DMS53 (cell line): Measurements from ENCODE around the gene CCNDBP1.
"Not testable (repeated sequence)": the region's sequence is repeated elsewhere in the genome, so short reads cannot be mapped to it uniquely, and the experiment has no call there.

ENCODE experiments used
- DNase-seq: peaks from one replicate; lab custom pipeline; 2025; lab: John Stamatoyannopoulos, UW

Gene CCNDBP1, protein sequence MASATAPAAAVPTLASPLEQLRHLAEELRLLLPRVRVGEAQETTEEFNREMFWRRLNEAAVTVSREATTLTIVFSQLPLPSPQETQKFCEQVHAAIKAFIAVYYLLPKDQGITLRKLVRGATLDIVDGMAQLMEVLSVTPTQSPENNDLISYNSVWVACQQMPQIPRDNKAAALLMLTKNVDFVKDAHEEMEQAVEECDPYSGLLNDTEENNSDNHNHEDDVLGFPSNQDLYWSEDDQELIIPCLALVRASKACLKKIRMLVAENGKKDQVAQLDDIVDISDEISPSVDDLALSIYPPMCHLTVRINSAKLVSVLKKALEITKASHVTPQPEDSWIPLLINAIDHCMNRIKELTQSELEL

GRCh38 chr15:43185157-43186002 is at the start of gene CCNDBP1:
TSS of gene CCNDBP1 (plus strand) at chr15:43185403. CDS start at chr15:43185499, 96 bp downstream.
- DNase-seq = peak; percentile 96

DNA sequence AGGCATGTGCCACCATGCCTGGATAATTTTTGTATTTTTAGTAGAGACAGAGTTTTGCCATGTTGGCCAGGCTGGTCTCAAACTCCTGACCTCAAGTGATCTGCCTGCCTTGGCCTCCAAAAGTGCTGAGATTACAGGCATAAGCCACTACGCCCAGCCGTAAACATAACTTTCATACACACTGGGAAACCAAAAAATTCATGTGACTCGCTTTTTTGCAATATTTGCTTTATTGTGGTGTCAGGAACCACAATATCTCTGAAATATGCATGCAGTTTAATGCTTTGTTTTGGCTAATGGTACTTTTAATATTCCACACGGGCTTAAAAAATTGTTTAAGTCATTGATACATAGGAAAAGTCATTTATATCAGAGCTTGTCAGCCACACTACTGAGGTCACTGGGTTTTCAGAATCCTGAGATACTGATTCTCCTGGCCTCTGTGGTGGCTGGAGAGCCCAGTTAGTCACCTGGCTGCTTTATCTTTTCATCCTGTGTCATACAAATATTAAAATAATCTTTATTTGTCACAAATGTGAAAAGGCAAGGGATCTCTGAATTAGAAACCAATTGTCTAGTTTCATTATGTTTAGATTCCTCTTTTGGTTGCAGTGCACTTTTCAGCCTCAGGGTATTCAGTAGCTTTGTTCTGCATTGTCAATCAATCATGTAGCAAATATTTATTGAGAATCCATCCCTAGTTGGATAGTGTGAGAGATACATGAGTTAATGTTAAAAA is 41.8 kb upstream of the CCNDBP1 start:
- DNase-seq = no peak

DNA sequence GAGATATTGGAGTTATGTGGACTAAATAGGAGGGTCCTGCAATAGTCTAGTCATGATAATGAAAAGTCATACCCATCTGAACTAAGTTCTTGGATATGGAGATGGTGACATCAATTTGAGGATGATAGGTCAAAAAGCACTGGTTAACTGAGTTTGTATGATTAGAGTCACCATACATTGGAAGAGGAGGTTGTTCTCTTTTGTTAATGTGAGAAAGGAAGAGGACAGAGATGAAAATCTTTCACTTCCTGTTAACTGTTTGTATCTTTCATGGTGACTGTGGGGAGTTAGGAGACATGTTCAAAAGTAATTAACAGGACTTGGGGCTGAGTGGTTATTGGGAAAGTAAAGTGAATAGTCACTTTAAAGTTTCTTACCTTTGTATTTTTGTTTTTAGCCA is 40.7 kb upstream of the CCNDBP1 start:
- DNase-seq = no peak

DNA sequence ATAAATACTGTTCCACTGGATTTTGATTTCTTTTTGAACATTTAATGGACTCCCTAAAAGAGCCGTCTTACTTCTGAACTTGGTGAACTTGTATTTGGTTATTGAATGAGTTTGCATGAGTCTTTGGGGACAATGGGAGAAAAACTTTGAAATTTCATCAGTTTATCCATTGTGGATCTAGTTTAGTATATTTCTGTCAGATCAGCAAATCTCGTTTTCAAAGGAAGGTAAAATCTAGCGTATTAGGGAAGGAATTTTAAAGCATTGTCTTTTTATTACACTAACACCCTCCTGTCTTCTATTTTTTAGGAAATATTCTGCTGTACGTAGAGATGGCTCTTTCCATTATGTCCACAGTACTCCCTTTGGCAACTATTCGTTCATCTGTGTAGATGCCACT is 39.0 kb upstream of the CCNDBP1 start:
- DNase-seq = no peak

DNA sequence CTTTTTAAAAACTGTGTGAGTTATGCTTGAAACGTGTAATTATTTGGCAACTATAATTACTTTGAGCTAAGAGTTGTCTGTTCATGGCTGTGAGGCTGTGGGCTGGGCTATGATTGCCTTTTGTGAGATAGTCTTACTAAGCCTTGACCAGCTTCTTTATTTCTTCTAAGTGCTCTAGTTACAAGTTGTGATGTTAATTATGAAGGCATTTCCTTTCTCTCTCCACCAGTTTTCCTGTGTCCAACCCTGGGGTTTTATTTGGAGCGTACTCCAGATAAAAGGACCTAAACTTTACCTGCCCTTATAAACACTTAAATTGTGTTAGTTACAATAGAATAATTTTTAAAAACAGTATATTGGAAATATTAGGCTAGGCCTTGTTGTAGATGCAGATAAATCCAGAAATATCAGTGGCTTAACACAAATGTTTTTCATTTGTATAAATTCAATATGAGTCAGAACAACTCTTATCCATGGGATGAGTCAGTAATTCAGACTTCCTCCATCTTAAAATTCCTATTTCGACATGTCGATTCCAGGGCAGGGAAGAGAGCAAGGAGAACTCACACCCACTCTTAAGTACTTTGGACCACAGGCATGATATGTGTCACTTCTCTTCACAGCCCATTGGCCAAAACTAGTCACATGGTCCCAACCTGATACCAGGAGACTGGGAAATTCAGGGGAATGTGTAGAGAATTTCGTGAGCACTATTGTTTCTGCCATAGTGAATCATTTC is 34.8 kb upstream of the CCNDBP1 start:
- DNase-seq = peak; percentile 15

GRCh38 chr15:43151688-43152087 is 33.5 kb upstream of the CCNDBP1 start:
- DNase-seq = no peak

GRCh38 chr15:43153269-43153668 is 31.9 kb upstream of the CCNDBP1 start:
- no peak for DNase-seq

DNA sequence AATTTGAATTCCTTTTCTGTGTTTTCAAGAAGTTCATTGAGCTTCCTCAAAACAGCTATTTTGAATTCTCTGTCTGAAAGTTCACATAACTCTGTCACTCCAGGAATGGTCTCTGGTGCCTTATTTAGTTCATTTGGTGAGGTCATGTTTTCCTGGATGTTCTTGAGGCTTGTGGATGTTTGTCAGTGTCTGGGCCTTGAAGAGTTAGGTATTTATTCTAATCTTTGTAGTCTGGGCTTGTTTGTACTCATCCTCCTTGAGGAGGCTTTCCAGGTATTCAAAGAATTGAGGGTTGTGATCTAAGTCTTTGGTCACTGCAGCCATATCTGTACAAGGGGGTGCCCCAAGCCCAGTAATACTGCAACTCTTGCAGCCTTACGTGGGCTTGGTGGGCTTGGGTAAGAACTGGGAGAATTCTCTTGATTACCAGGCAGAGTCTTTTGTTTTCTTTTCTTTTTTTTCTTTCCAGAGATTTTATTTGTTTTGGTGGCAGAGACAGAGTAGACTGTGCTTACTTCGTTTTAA is 19.3 kb upstream of the CCNDBP1 start:
- DNase-seq = no peak

DNA sequence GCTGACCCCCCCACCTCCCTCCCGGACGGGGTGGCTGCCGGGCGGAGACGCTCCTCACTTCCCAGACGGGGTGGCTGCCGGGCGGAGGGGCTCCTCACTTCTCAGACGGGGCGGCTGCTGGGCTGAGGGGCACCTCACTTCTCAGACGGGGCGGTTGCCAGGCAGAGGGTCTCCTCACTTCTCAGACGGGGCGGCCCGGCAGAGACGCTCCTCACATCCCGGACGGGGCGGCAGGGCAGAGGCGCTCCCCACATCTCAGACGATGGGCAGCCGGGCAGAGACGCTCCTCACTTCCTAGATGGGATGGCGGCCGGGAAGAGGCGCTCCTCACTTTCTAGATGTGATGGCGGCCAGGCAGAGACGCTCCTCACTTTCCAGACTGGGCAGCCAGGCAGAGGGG is 17.9 kb upstream of the CCNDBP1 start:
- not testable (repeated sequence) for DNase-seq

GRCh38 chr15:43168192-43169107 is 16.8 kb upstream of the CCNDBP1 start:
- DNase-seq = no peak

GRCh38 chr15:43169888-43170287 is 15.3 kb upstream of the CCNDBP1 start:
- DNase-seq = no peak

- DNase-seq = not testable (repeated sequence)
These were observed 9.4 kb upstream of the CCNDBP1 start for GRCh38 chr15:43175656-43176309.

- not testable (repeated sequence) for DNase-seq
These were observed 8.1 kb upstream of the CCNDBP1 start for GRCh38 chr15:43177147-43177546.

DNA sequence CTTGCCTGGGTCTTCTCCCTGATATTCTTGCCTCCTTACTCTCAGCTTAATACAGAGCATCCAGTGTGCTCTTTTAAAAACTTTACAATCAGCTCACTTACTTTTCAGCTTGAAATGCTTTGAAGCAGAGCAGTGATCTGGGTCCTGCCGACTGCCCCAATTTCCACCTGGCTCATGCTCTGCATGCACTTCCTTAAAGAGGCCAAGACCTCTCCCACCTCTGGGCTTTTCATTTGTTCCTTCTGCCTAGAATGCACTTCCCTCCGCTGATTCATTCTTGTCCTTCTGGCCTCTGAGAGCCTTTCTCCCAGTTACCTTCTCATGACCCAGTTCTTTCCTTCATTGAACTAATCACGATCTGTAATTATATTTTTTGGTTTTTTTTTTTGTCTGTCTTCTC is 1.9 kb upstream of the CCNDBP1 start:
- no peak for DNase-seq

DNA sequence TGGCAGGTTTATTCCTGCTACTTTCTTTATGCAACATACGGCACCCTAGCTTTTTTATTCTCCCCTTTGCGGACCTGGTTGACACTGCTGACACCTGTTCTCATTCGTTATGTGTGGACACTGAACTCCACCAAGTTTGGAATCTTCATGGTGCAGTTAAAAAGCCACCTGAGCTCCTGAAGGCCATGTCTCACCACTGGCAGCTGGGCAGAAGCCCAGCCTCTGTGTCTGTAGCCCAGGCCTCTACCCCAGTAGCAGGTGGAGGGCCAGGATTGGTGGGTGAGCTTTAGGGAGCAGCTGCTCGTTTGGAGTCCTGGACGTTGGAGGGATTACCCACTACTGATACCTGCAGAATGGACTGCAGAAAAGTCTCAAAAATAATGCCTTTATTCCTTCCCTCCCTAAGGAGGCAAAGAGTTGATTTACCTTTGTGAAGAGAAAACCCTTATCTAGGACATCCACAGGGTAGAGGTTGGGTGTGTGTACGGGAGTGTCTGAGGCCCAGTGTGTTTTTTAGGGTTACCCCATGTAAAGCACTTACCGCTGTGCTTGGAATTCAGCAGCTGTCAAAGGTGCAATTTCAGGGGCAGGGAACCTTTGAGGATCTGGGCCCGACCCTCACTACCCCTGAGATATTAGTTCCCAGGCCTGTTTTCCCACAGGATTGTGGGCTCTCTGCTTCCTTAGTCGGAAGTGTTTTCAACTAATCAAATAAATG is 637 bp upstream of the CCNDBP1 start:
- DNase-seq = peak; percentile 26

DNA sequence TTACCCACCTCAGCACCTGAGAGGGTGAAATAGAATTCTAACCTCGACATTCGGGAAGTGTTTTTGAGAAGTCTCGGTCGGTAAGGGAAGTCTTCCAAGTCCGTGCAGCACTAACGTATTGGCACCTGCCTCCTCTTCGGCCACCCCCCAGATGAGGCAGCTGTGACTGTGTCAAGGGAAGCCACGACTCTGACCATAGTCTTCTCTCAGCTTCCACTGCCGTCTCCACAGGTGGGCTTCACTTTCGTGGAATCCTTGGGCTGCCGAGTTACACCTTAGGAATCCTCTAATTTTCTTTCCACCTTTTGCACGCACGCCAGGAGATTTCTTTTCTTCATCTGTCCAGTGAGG is 775 bp downstream of the CCNDBP1 start:
- DNase-seq = peak; percentile 68

DNA sequence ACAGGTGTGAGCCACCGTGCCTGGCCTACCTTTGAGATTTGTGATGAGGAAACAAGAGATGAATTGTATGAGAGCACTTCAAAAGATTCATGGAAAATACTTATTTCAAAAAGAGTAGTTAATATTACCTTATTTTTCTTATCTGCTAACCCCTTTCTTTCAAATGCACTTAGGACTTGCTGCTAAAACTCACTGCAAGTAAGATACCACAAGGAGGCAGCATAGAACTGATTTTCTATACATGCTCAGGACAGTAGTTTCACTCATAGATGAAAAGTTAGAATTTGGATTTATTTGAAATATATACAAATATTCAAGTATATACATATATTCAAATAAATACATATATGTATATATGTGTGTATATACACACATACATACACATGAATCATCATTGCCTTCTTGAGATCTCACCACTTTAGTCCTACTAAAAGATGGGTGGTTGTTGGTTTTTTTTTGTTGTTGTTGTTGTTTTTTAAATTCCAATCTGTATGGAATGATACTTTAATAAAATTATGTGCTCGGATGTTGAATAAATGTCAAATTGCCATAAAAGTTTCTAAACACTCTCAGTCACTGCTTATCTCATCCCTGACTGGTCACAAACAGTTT is 2.4 kb downstream of the CCNDBP1 start:
- peak; percentile 65 for DNase-seq

DNA sequence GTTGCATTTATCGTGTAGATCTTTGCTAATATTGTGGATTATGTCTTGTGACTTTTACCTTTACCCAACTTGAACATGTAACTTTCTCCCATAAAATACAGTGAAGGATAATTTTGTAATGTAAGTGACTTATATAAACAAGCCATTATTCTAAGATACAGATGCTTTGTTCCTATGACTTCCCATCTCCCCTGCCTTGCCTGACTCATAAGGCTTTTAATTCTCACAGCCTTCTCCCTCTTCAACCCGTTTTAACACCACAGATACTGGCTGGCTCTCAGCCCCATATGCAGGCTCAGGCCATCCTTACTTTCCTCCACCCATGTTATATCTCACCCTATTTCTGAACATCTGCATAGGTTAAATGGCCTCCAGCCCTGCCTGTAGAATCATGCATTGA is 4.1 kb downstream of the CCNDBP1 start:
- no peak for DNase-seq

GRCh38 chr15:43190178-43190577 is 5.0 kb downstream of the CCNDBP1 start:
- no peak for DNase-seq
